IMR-90 (cell line): ENCODE data around the gene NUCB2. TPM values are rescaled to one million over a fixed set of nuclear protein-coding genes. Genes with fewer than 3 reads are reported as not detected.

Experiments used
- ATAC-seq: fragments of 200-7000 bp; cut with Tn5 transposase; 2 replicates; pipeline ENCODE4 v1.9.1; 2020; ENCODE audit warnings: low read depth, mild to moderate bottlenecking, moderate library complexity
- BruUV-seq: library from RNA; stranded (reverse); fragments of 400-500 nt; replicated peaks from 2 replicates; lab custom pipeline; 2021; lab: Mats Ljungman, UMichigan
- CTCF ChIA-PET: fragments of 300-600 bp; formaldehyde crosslinking; extraction: SDS; loops from one replicate; lab custom pipeline; 2021; ENCODE audit warnings: antibody characterized with exemption; lab: Yijun Ruan, JAX
- POLR2A ChIA-PET: fragments of 300-600 bp; sonication (Branson Sonifier 250); formaldehyde crosslinking; loops from one replicate; lab custom pipeline; 2022; ENCODE audit warnings: antibody characterized with exemption; ENCODE audit not compliant: unreplicated experiment; lab: Charles Lee
- DNase-seq: peaks from one replicate; pipeline ENCODE4 v3.0.0; 2013
- H2AFZ ChIP-seq: replicated peaks from 2 replicates; pipeline ENCODE3; 2013; ENCODE audit warnings: low read length, mild to moderate bottlenecking; ENCODE audit not compliant: poor library complexity
- H2AK5ac ChIP-seq: 2 replicates; pipeline ENCODE4 v1.6.1; 2013; ENCODE audit warnings: low read depth, low read length, inconsistent platforms
- H2AK9ac ChIP-seq: replicated peaks from 2 replicates; pipeline ENCODE3; 2013; ENCODE audit warnings: mild to moderate bottlenecking, low read depth, low read length, moderate library complexity; ENCODE audit not compliant: poor library complexity
- H2BK120ac ChIP-seq: 2 replicates; pipeline ENCODE4 v1.6.1; 2013; ENCODE audit warnings: low read depth, low read length, inconsistent platforms
- H2BK15ac ChIP-seq: 3 replicates; pipeline ENCODE4 v1.6.1; 2013; ENCODE audit warnings: low read depth, low read length, inconsistent platforms
- H2BK20ac ChIP-seq: 2 replicates; pipeline ENCODE4 v1.6.1; 2013; ENCODE audit warnings: low read depth, mild to moderate bottlenecking, inconsistent platforms, low read length, moderate library complexity
- H2BK5ac ChIP-seq: 2 replicates; pipeline ENCODE4 v1.6.1; 2013; ENCODE audit warnings: mild to moderate bottlenecking, low read depth, low read length, inconsistent platforms; ENCODE audit not compliant: poor library complexity, severe bottlenecking
- H3K14ac ChIP-seq: replicated peaks from 2 replicates; pipeline ENCODE4 v1.6.1; 2013; ENCODE audit warnings: low read depth, low read length, inconsistent platforms
- H3K18ac ChIP-seq: 2 replicates; pipeline ENCODE4 v1.6.1; 2013; ENCODE audit warnings: low read depth, low read length, control low read depth
- H3K23ac ChIP-seq: 2 replicates; pipeline ENCODE4 v1.6.1; 2013; ENCODE audit warnings: low read depth, low read length, inconsistent platforms
- H3K27ac ChIP-seq: 2 replicates; pipeline ENCODE4 v1.5.1; 2013; ENCODE audit warnings: mild to moderate bottlenecking, control low read depth, low read length; ENCODE audit not compliant: insufficient read depth
- H3K27me3 ChIP-seq: 2 replicates; pipeline ENCODE4 v1.6.1; 2013; ENCODE audit warnings: low read length; ENCODE audit not compliant: control insufficient read depth, insufficient read depth
- H3K36me3 ChIP-seq: 2 replicates; pipeline ENCODE4 v1.6.1; 2013; ENCODE audit warnings: low read length, mixed read lengths; ENCODE audit not compliant: control insufficient read depth, insufficient read depth
- H3K4ac ChIP-seq: 2 replicates; pipeline ENCODE4 v1.6.1; 2013; ENCODE audit warnings: low read depth, low read length, inconsistent platforms
- H3K4me1 ChIP-seq: 2 replicates; pipeline ENCODE4 v1.6.1; 2013; ENCODE audit warnings: low read length, mixed read lengths; ENCODE audit not compliant: control insufficient read depth, insufficient read depth
- H3K4me2 ChIP-seq: 2 replicates; pipeline ENCODE4 v1.6.1; 2013; ENCODE audit warnings: low read depth, mild to moderate bottlenecking, control low read depth, low read length, moderate library complexity
- H3K4me3 ChIP-seq: 2 replicates; pipeline ENCODE4 v1.5.1; 2013; ENCODE audit warnings: low read depth, mild to moderate bottlenecking, control low read depth, low read length, moderate library complexity; ENCODE audit not compliant: insufficient read depth
- H3K56ac ChIP-seq: 2 replicates; pipeline ENCODE4 v1.6.1; 2013; ENCODE audit warnings: low read length, inconsistent platforms; ENCODE audit not compliant: insufficient read depth; ENCODE audit errors: extremely low read depth
- H3K79me1 ChIP-seq, 2 experiments: 2 replicates each; pipeline ENCODE4 v1.6.1; 2013; ENCODE audit warnings: low read length in 2 of 2, inconsistent platforms in 1 of 2, low read depth in 1 of 2
- H3K9ac ChIP-seq: 2 replicates; pipeline ENCODE4 v1.6.1; 2013; ENCODE audit warnings: low read depth, low read length, control low read depth
- H3K9me1 ChIP-seq: 2 replicates; pipeline ENCODE4 v1.6.1; 2013; ENCODE audit warnings: low read length, inconsistent platforms; ENCODE audit not compliant: insufficient read depth
- H3K9me3 ChIP-seq: 2 replicates; pipeline ENCODE4 v1.6.1; 2013; ENCODE audit warnings: low read length; ENCODE audit not compliant: control insufficient read depth, insufficient read depth
- H4K20me1 ChIP-seq: 2 replicates; pipeline ENCODE4 v1.6.1; 2013; ENCODE audit warnings: low read length, inconsistent platforms; ENCODE audit not compliant: insufficient read depth
- H4K5ac ChIP-seq: 2 replicates; pipeline ENCODE4 v1.6.1; 2013; ENCODE audit warnings: mild to moderate bottlenecking, low read depth, low read length, control low read depth
- H4K8ac ChIP-seq, 2 experiments: 2 replicates each; pipeline ENCODE4 v1.6.1; 2013; ENCODE audit warnings: low read depth in 2 of 2, low read length in 2 of 2, control low read depth in 1 of 2, inconsistent platforms in 1 of 2
- H4K91ac ChIP-seq: 2 replicates; pipeline ENCODE4 v1.6.1; 2013; ENCODE audit warnings: low read depth, low read length, inconsistent platforms; ENCODE audit not compliant: insufficient read depth
- BHLHE40 ChIP-seq: fragments of 150-350 bp; IDR thresholded peaks from 2 replicates; pipeline ENCODE4 v1.6.1; 2016; ENCODE audit warnings: mild to moderate bottlenecking, low read depth, low read length
- CEBPB ChIP-seq: IDR thresholded peaks from 2 replicates; pipeline ENCODE4 v1.6.1; 2012; ENCODE audit warnings: low read depth, low read length, improper control_type of control experiment
- CHD1 ChIP-seq: IDR thresholded peaks from 2 replicates; pipeline ENCODE4 v1.6.1; 2012; ENCODE audit warnings: low read depth, low read length, improper control_type of control experiment
- FOS ChIP-seq: fragments of 150-350 bp; IDR thresholded peaks from 2 replicates; pipeline ENCODE4 v1.6.1; 2016; ENCODE audit warnings: low read depth, low read length
- MAFK ChIP-seq: IDR thresholded peaks from 2 replicates; pipeline ENCODE4 v1.6.1; 2012; ENCODE audit warnings: low read depth, low read length, improper control_type of control experiment
- MAZ ChIP-seq: IDR thresholded peaks from 2 replicates; pipeline ENCODE4 v1.6.1; 2012; ENCODE audit warnings: low read depth, mild to moderate bottlenecking, low read length, improper control_type of control experiment, moderate library complexity, borderline replicate concordance
- MXI1 ChIP-seq: IDR thresholded peaks from 2 replicates; pipeline ENCODE4 v1.6.1; 2012; ENCODE audit warnings: low read depth, mild to moderate bottlenecking, low read length, moderate library complexity, borderline replicate concordance
- NFE2L2 ChIP-seq: fragments of 150-350 bp; IDR thresholded peaks from 2 replicates; pipeline ENCODE4 v1.6.1; 2016; ENCODE audit warnings: low read depth, mild to moderate bottlenecking, low read length
- POLR2A ChIP-seq: IDR thresholded peaks from 2 replicates; pipeline ENCODE4 v1.6.1; 2012; ENCODE audit warnings: mild to moderate bottlenecking, low read depth, low read length
- RCOR1 ChIP-seq: IDR thresholded peaks from 2 replicates; pipeline ENCODE4 v1.6.1; 2012; ENCODE audit warnings: mild to moderate bottlenecking, low read length, improper control_type of control experiment; ENCODE audit not compliant: insufficient replicate concordance
- RFX5 ChIP-seq: IDR thresholded peaks from 2 replicates; pipeline ENCODE4 v1.8.0; 2012; ENCODE audit warnings: low read depth, mild to moderate bottlenecking, low read length, moderate library complexity
- SMC3 ChIP-seq: fragments of 150-350 bp; IDR thresholded peaks from 2 replicates; pipeline ENCODE4 v1.6.1; 2016; ENCODE audit warnings: low read depth, mild to moderate bottlenecking, antibody characterized with exemption, low read length, moderate library complexity
- USF2 ChIP-seq: fragments of 150-350 bp; IDR thresholded peaks from 2 replicates; pipeline ENCODE4 v1.6.1; 2017; ENCODE audit warnings: mild to moderate bottlenecking, antibody characterized with exemption, low read length, low read depth
- dilution Hi-C: fragments of 300-500 bp; cut with HindIII; formaldehyde crosslinking; loops from one replicate; pipeline ENCODE4 v1.14.3; 2018; ENCODE audit warnings: low sequenced_read_pairs; ENCODE audit not compliant: unreplicated experiment
- in situ Hi-C: fragments of 300-500 bp; cut with MboI; formaldehyde crosslinking; loops from 3 replicates; pipeline ENCODE4 v1.14.3; 2019; ENCODE audit warnings: low sequenced_read_pairs, inconsistent platforms, mixed read lengths
- intact Hi-C: fragments of 100-400 bp; cut with micrococcal nuclease; formaldehyde crosslinking; loops from 2 replicates; pipeline ENCODE4 v1.10.0; 2022
- polyA plus RNA-seq, 3 experiments: library from polyadenylated mRNA; depleted of rRNA; stranded (reverse); fragments of >200 nt; gene quantifications; 2 replicates each; pipeline ENCODE4 v1.2.3, GENCODE V29; 2012; ENCODE audit warnings: low replicate concordance in 1 of 3
- total RNA-seq: library from RNA; depleted of rRNA; stranded (reverse); fragments of >200 nt; gene quantifications from 2 replicates; pipeline ENCODE4 v1.2.3, GENCODE V29; 2012
- TF ChIP-seq, protein P1 (sequence below): fragments of 150-350 bp; IDR thresholded peaks from 2 replicates; pipeline ENCODE4 v1.6.1; 2016; ENCODE audit warnings: low read depth, mild to moderate bottlenecking, low read length, moderate library complexity, borderline replicate concordance

The NUCB2 gene
- total and polyA plus RNA-seq, 2 of the 4 experiments (the other 2 are of a cell fraction): 52.7 to 55.4 TPM

DNA sequence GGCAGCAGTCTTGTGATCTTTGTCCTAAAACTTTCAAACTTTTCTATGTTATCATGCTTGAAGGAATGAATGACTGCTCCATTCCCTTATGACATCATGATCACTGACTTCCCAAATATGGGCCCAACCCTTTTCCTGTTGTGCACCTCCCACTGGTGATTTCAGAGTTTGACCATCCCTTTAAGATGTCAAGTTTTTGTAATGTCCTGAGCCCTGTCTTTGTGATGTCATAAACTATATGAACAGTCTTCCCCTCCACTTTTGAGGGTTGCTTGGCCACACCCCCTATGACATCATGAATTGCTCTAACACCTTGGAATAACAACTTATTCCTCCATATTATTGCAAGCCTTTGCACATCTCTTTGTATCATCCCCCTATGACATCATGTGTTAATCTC is 16.5 kb upstream of the NUCB2 start:
- H3K56ac ChIP-seq: no peak overlapping the region
- no peaks in the 10 kb centered on the region for H3K79me1 ChIP-seq
- H3K4me1 ChIP-seq: peaks cover 12% of the 10 kb centered on the region
- no peak overlapping the region for H3K18ac ChIP-seq
- POLR2A ChIA-PET: no interaction called here
- in situ Hi-C loops: no loop called here
- H4K91ac ChIP-seq: no peak overlapping the region
- H2AK9ac ChIP-seq: no peak overlapping the region
- TF ChIP-seq, protein P1, sequence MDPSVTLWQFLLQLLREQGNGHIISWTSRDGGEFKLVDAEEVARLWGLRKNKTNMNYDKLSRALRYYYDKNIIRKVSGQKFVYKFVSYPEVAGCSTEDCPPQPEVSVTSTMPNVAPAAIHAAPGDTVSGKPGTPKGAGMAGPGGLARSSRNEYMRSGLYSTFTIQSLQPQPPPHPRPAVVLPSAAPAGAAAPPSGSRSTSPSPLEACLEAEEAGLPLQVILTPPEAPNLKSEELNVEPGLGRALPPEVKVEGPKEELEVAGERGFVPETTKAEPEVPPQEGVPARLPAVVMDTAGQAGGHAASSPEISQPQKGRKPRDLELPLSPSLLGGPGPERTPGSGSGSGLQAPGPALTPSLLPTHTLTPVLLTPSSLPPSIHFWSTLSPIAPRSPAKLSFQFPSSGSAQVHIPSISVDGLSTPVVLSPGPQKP: no peak
- TF ChIP-seq MAZ (no peak), POLR2A (no peak), FOS (no peak), RCOR1 (no peak), CHD1 (no peak), USF2 (no peak), NFE2L2 (no peak), MXI1 (no peak), SMC3 (no peak), BHLHE40 (no peak), MAFK (no peak), RFX5 (no peak), CEBPB (no peak)
- H3K4me2 ChIP-seq: no peak overlapping the region
- no peak overlapping the region for H3K14ac ChIP-seq
- H3K9me3 ChIP-seq: no peaks in the 10 kb centered on the region
- 0 out of 2 replicates have a peak, but pooled peaks cover 2% of the 10 kb centered on the region for H3K9me1 ChIP-seq
- H3K27ac ChIP-seq: no peak overlapping the region
- no peak overlapping the region for H2AFZ ChIP-seq
- no peak overlapping the region for H2BK5ac ChIP-seq
- no peak overlapping the region for H3K9ac ChIP-seq
- no peaks in the 10 kb centered on the region for H3K36me3 ChIP-seq
- intact Hi-C loops: no loop called here
- BruUV-seq: no TSS peak
- H4K20me1 ChIP-seq: no peaks in the 10 kb centered on the region
- H2BK20ac ChIP-seq: no peak overlapping the region
- no peak overlapping the region for H2BK15ac ChIP-seq
- H2AK5ac ChIP-seq: no peak overlapping the region
- H4K5ac ChIP-seq: no peak overlapping the region
- CTCF ChIA-PET: no interaction called here
- H4K8ac ChIP-seq: no peak overlapping the region
- ATAC-seq: no peak
- dilution Hi-C loops: no loop called here
- H3K4ac ChIP-seq: no peak overlapping the region
- H2BK120ac ChIP-seq: no peak overlapping the region
- DNase-seq: no peak
- H3K4me3 ChIP-seq: no peak overlapping the region
- H3K27me3 ChIP-seq: no peaks in the 10 kb centered on the region
- no peak overlapping the region for H3K23ac ChIP-seq
